HG03378 (cell line): ENCODE measurements around the gene DSP.

Experiments
- ATAC-seq: cut with Tn5 transposase; IDR thresholded peaks from one replicate; pipeline ENCODE4 v1.9.1; 2021; ENCODE audit warnings: mild to moderate bottlenecking, moderate library complexity; ENCODE audit not compliant: unreplicated experiment

The DSP gene

GRCh38 chr6:7534192-7534591 lies 7.3 kb upstream of the DSP start:
- ATAC-seq, result no peak

DNA sequence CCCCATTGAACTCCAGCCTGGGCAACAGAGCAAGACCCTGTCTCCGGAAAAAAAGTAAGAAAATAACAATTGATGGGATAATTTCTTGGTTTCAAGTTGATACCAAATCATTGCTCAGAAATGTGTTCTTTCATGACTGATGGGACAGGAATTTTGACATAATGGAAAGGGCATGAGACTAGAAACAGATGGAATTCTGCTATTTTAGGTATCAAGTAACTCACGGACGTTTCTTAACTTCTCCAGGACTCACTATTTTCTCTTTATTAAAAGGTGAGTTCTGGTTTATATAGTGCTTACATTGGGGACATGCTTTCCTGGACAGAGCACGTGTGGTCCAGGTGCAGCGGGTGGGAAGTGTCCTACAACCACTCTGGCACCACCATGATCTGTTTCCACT lies 6.0 kb upstream of the DSP start:
- ATAC-seq, result no peak

DNA sequence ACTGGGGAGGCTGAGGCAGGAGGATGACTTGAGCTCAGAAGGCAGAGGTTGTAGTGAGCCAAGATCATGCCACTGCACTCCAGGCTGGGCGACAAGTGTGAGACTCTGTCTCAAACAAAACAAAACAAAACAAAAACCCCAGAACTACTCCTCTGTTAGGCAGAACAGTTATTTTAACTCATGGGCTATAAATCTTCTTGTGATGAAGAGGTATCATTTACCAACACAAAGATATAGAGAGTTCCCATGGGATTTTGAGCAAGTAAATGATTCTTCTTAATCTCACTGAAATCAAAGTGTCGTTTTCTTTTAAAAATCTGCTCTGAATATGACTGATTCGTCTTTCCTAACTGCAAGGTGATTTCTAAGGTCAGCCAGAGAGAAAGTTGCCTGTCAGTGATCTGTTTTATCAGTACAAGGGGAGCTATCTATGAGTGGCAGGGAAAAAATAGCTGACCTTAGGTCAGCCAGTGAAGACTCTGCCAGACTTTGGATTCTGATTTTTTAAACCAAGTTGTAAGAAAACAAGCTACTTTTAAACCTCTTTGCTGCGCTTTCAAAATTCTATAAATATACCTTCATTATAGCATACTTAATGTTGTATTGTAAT lies 3.8 kb upstream of the DSP start:
- ATAC-seq, result no peak

DNA sequence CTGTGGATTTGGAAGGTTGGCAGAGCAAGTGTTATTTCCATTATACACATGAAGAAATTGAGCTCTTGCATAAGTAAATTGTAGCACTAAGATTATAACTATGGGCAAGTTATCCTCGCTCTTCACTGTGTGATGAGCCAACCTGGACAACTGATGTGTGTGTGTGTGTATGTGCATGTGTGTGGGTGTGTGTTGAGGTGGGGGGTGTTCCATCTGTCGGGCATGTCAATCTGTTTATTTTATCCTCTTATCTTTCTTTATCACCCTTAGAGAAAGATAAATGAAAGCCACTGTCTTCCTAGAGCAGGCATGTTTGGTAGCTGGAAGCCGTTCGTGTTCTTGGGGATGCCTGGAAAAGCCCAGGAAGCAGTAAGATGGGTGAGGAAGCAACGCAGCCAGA lies 3.0 kb upstream of the DSP start:
- ATAC-seq, result no peak

DNA sequence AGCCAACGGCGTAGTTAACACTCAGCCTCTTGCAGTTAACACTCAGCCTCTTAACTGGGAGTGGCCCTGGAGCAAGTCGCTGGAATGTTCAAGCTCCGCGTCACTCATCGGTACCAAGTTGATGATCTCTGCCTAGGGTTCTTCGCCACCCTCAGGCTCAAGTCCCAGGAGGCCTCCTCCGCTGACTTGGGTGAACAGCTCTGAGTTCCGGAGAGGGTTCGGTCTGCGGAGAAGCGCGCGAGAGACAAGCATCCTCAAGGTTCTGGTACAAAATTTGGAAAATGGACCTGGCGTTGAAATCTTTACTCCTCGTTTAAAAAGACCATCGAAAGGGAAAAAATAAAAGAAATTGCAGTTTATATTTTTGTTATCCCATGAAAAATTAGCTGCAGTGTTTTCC lies 876 bp upstream of the DSP start:
- no peak for ATAC-seq

DNA sequence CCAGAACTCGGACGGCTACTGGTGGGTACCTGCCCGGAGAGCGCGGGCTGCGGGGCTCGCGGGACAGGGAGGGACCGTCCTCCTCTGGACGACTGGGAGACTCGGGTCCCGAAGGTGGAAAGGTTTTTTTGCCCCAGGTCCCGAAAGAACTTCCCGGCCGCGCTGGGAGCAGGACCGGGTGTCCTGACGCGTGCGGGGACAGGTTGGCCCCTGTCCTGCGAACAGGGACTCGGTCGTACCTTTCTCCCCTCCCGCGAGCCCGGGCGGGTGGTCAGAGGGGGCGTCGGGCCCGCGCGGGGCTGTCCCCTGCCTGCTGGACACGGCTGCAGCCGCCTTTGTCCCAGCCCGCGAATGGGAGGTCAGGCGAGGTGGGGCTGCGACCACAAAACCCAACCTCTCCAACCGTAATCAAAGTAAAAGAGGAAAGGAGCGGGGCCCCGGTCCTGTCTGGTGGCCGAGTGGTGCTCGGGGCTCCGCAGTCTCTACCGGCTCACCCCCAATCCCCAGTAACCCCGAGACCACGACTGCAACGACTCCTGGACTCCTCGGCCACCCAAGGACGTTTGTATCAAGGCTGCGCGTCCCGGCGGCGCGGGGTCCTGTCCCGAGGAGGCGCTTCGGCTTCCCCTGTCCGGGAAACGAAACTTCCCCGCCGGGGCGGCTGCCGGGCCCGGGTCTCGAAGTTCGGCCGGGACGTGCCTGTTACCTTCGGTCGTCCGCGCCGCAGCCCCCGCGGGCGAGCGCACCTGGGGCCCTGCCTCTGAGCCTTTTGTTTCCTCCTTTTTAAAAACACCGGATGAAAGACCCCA lies 798 bp downstream of the DSP start:
- no peak for ATAC-seq

GRCh38 chr6:7542874-7543624 lies 1.6 kb downstream of the DSP start:
- ATAC-seq, result no peak

DNA sequence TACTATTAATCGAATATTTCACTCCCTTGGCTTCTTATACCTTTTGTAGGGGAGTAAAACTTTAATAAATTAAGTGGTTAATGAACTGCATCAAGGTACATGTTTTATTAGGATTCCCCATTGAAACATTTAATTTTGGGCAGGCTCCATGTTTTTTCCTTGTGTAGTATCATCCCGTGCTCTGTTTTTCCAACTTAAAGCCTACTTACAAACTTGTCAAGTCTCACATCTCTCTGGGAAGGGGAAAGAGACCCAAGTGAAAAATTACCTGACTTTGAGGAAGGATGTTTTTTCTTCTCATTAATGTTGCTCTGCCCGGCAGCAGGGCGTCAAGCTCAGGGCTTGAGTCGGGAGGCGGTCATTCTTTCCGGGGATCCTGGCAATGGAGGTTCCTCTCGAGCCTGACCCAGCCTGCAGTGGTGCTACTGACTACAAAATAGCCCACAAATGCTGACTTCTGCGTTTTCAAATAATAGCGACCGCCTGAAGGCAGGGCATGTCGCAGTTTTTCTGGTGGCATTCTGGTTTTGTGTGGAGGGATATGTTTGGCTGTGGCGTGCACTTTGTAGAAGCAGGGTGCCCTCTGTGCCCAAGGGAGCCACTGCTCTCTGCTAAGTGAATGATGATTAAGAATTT lies 2.4 kb downstream of the DSP start:
- ATAC-seq, result no peak

- ATAC-seq, result no peak
Observed at GRCh38 chr6:7544597-7544996, 3.1 kb downstream of the DSP start.

DNA sequence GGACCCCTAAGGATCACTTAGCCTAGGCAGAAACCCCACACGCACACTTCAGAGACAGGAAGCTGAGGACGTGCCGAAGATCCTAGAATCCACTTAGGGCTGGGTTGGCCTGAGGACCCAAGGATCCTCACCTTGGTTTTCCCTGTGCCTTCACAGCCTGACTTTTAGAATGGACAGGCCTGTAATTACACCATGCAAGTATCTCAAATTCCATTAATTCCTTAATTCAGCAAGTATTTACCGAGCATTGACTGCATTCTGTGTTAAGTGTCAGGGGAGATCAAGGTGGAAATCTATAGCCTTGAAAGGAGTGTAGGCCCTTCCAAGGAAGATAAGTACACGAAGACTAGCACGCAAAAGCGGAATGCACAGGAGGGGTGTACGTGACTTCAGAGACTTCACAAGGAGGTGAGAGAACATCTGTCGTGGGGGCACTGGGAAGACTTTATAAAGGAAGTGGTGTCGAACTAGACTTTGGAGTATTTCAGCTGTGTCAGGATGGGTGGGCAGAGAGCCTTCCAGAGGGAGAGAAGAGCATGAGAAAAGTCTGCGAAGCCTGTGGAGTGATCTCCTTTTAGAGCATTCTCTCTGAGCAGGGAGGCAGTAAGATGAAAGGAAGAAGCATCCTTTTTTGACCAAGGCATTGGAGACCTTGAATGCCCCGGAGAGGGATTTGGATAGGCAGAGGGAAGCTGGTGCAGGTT lies 4.0 kb downstream of the DSP start:
- no peak for ATAC-seq

- ATAC-seq, result no peak
Observed at GRCh38 chr6:7546020-7546369, 4.5 kb downstream of the DSP start.

GRCh38 chr6:7546383-7546782 lies 4.9 kb downstream of the DSP start:
- ATAC-seq, result no peak

- ATAC-seq, result no peak
Observed at GRCh38 chr6:7546896-7547295, 5.4 kb downstream of the DSP start.

GRCh38 chr6:7547315-7547714 lies 5.8 kb downstream of the DSP start:
- no peak for ATAC-seq

DNA sequence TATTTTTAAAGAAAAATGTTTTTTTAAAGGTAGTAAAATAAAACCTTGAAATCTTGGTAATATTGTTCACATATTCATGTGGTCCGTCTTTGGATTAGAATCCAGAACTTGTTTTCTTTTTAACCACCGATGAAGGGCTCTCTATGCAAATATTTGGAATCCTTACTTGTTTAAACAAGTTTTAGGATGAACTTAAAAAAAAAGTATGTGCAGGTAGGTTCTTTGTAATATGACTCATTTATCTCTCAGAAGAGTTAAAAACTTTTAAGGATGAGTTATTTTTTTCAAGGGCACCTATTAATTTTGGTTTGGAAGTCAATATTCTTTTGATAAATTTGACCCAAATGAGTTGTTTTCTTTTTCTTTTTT lies 8.9 kb downstream of the DSP start:
- ATAC-seq, result no peak

DNA sequence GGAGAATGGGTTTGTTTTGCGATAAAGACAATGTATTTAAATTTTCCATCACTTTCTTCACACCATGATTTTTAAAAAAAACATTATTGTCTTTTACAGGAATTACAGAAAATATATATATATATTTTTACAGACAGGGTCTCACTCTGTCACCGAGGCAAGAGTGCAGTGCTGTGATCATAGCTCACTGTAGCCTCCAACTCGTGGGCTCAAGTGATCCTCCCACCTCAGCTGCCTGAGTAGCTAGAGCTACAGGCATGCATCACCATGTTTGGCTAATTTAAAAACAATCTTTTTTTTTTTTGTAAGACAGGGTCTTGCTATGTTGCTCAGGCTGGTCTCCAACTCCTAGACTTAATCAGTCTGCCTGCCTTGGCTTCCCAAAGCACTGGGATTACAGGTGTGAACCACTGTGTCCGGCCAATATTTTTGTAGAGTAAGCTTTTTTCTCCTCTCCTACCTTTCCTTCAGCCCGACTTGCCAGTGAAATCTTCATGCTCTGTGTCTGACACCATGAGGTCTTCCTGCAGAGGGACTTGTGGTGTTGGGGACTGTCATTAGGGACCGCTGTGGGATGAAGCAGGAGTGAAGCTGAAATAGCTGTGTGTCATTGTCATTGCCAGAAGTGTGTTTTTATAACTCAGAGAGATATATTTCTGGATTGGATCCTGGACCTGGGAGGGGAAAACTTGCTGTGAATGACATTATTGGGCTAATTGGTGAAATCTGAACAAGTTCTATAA lies 13.2 kb downstream of the DSP start:
- ATAC-seq, result no peak

GRCh38 chr6:7555671-7556070 lies 14.2 kb downstream of the DSP start:
- no peak for ATAC-seq

DNA sequence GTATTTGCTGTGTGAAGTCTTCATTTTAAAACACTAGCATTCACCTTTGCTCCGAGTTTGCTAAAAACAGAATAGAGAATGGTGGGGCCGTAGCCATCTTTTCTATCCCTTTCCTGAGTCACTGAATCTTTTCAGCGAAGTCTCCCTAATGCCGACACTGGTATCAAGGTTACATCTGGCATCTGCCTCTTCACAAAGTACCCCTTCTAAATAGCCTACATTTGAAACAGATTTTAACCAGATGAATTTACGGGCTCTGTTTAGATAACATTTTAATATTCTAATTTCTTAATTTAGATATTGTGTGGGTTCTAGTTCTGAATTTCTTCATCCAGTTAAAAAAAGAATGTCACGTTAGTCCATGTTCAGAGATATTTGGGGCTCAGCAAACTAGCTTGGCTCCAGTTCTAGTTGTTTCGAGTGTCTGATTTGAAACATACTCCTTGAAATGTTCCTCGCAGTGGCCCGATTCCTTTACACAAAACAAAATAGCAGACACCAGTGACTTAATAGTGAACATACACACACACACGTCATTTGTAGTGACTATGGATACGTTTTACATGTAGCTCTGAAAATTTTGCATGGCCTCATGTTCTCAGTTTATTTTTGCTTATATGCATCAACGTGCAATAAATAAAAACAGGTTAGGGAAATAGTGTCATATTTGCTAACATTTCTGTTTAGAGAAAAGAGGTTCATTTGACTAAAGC lies 15.1 kb downstream of the DSP start:
- no peak for ATAC-seq

DNA sequence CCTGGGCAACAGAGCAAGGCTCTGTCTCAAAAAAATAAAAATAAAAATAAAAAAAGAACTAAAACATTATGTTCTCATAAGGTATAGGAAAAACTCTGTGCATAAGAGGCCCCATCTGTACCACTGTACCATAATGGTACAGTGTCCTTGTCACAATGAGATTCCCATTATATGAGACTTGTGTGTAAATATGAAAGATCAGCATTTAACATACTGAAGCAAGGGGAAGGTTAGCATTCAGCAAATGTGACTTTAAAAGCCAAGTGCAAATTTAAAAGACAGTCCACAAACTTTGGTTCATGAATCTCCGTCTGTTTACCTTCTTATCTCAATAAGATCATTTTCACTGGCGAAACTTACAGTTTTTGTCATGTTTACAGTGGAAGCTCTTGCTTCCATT lies 16.2 kb downstream of the DSP start:
- ATAC-seq, result no peak

DNA sequence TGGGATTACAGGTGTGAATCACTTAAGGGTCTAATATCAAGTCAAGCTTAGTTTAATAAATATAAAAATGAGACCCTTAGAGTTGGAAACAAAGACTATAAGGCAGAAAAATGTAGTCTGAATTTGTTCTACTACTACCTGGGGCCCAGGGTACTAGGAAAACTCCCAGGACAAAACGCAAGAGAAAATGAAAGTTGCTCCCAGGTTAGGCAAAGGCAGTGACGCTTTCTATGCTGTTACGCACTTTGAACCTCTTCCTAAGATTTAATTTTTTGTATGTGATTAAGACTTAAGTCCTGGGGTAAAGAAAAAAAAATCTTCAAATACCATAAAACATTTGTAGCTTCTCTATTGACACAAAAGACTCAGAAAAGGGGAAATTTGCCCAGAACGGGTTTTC lies 17.3 kb downstream of the DSP start:
- no peak for ATAC-seq
